Mesenchymal stem cell (in vitro differentiated cells and primary cell): Measurements from ENCODE around the gene TNS2.
A peak's percentile ranks its signal among the peaks of the same experiment; 100 is the strongest.
"Not testable (repeated sequence)": the region's sequence is repeated elsewhere in the genome, so short reads cannot be mapped to it uniquely, and the experiment has no call there.

Experiments used
- DNase-seq: peaks from one replicate; pipeline ENCODE4 v3.0.0-alpha.2; 2013
- H2AFZ ChIP-seq: one replicate; pipeline ENCODE4 v1.6.1; 2013; ENCODE audit warnings: low read depth, mild to moderate bottlenecking, control low read depth, inconsistent platforms, low read length, moderate library complexity
- H2AK5ac ChIP-seq: 2 replicates; pipeline ENCODE4 v1.6.1; 2013; ENCODE audit warnings: low read length, moderate library complexity, mild to moderate bottlenecking, inconsistent platforms; ENCODE audit not compliant: severe bottlenecking
- H2BK120ac ChIP-seq: one replicate; pipeline ENCODE4 v1.6.1; 2013; ENCODE audit warnings: low read depth, mild to moderate bottlenecking, inconsistent platforms, low read length, moderate library complexity
- H2BK12ac ChIP-seq, 2 experiments: one replicate each; pipeline ENCODE4 v1.6.1; 2013; ENCODE audit warnings: inconsistent platforms in 2 of 2, low read length in 2 of 2, mild to moderate bottlenecking in 2 of 2, moderate library complexity in 2 of 2, control low read depth in 1 of 2
- H2BK15ac ChIP-seq: one replicate; pipeline ENCODE4 v1.6.1; 2013; ENCODE audit warnings: mild to moderate bottlenecking, low read depth, inconsistent platforms; ENCODE audit not compliant: poor library complexity, severe bottlenecking
- H2BK5ac ChIP-seq: 2 replicates; pipeline ENCODE4 v1.6.1; 2013; ENCODE audit warnings: low read depth, mild to moderate bottlenecking, low read length, control low read depth, inconsistent platforms; ENCODE audit not compliant: poor library complexity, severe bottlenecking
- H3K14ac ChIP-seq, 2 experiments: one replicate each; pipeline ENCODE4 v1.6.1; 2013; ENCODE audit warnings: inconsistent platforms in 2 of 2, low read length in 2 of 2, control low read depth in 1 of 2, mild to moderate bottlenecking in 1 of 2, moderate library complexity in 1 of 2
- H3K18ac ChIP-seq, 2 experiments: one replicate each; pipeline ENCODE4 v1.6.1; 2013; ENCODE audit warnings: inconsistent platforms in 2 of 2, low read length in 2 of 2, control low read depth in 1 of 2, low read depth in 1 of 2, mild to moderate bottlenecking in 1 of 2
- H3K23ac ChIP-seq, 2 experiments: one replicate each; pipeline ENCODE4 v1.6.1; 2013; ENCODE audit warnings: inconsistent platforms in 2 of 2, low read length in 2 of 2, mild to moderate bottlenecking in 2 of 2, moderate library complexity in 2 of 2, control low read depth in 1 of 2
- H3K27ac ChIP-seq: 2 replicates; pipeline ENCODE4 v1.5.1; 2013; ENCODE audit warnings: mild to moderate bottlenecking, moderate library complexity, low read length, control low read depth, inconsistent platforms; ENCODE audit not compliant: poor library complexity, severe bottlenecking
- H3K27me3 ChIP-seq, 2 experiments: 2 replicates each; pipeline versions ENCODE4 v1.6.1 to v1.7.0; 2013; ENCODE audit warnings: low read length in 2 of 2, mild to moderate bottlenecking in 2 of 2, moderate library complexity in 2 of 2, control low read depth in 1 of 2, inconsistent platforms in 1 of 2; ENCODE audit not compliant: control insufficient read depth in 1 of 2, insufficient read depth in 1 of 2
- H3K36me3 ChIP-seq, 2 experiments: 2 replicates each; pipeline versions ENCODE4 v1.6.1 to v1.7.0; 2013; ENCODE audit warnings: low read length in 2 of 2, control low read depth in 1 of 2, inconsistent platforms in 1 of 2, low read depth in 1 of 2, mild to moderate bottlenecking in 1 of 2; ENCODE audit not compliant: insufficient read depth in 2 of 2, control insufficient read depth in 1 of 2
- H3K4ac ChIP-seq, 2 experiments: one replicate each; pipeline ENCODE4 v1.6.1; 2013; ENCODE audit warnings: inconsistent platforms in 2 of 2, low read length in 2 of 2, mild to moderate bottlenecking in 2 of 2, moderate library complexity in 2 of 2, control low read depth in 1 of 2, low read depth in 1 of 2
- H3K4me1 ChIP-seq: 2 replicates; pipeline ENCODE4 v1.6.1; 2013; ENCODE audit warnings: low read depth, low read length, control low read depth; ENCODE audit not compliant: control insufficient read depth, insufficient read depth
- H3K4me2 ChIP-seq: 2 replicates; pipeline ENCODE4 v1.6.1; 2013; ENCODE audit warnings: low read length, mild to moderate bottlenecking, inconsistent platforms; ENCODE audit not compliant: poor library complexity, severe bottlenecking
- H3K4me3 ChIP-seq, 2 experiments: 2 replicates each; pipeline versions ENCODE4 v1.5.1 to v1.7.0; 2013; ENCODE audit warnings: low read length in 2 of 2, mild to moderate bottlenecking in 2 of 2, control low read depth in 1 of 2, low read depth in 1 of 2; ENCODE audit not compliant: insufficient read depth in 1 of 2
- H3K79me1 ChIP-seq: replicated peaks from 2 replicates; pipeline ENCODE4 v1.6.1; 2013; ENCODE audit warnings: mild to moderate bottlenecking, control low read depth, low read length, inconsistent platforms; ENCODE audit not compliant: poor library complexity, severe bottlenecking
- H3K9ac ChIP-seq: 2 replicates; pipeline ENCODE4 v1.7.0; 2013; ENCODE audit warnings: mild to moderate bottlenecking, low read length, moderate library complexity
- H3K9me3 ChIP-seq: 2 replicates; pipeline ENCODE4 v1.7.0; 2013; ENCODE audit warnings: mild to moderate bottlenecking, low read length; ENCODE audit not compliant: control insufficient read depth
- H4K8ac ChIP-seq: one replicate; pipeline ENCODE4 v1.6.1; 2013; ENCODE audit warnings: inconsistent platforms, mild to moderate bottlenecking, low read length, moderate library complexity
- H4K91ac ChIP-seq: one replicate; pipeline ENCODE4 v1.6.1; 2013; ENCODE audit warnings: mild to moderate bottlenecking, low read length, inconsistent platforms
- WGBS: methylation state at CpG from one replicate; pipeline ENCODE4 v1.1.7; 2013; ENCODE audit warnings: mixed read lengths; 5-methylcytosine and 5-hydroxymethylcytosine counted together

TNS2 gene

DNA sequence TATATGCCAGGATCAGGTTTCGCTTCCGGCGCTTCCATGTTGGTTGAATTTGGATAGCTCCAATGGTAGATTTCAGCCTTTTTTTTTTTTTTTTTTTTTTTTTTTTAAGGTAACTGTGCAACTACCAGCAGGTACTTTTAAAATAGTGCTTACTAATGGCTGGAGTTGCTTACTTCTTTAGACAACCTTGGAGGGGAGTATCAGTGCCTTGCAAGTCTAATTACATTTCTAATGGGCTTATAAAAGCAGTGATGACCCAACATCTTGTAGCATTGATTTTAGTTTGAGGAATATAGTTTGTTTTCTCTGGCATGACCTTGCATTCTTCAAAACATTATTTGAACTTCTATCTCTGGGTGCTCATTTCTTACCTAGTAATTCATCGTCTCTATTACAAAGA lies 42.5 kb upstream of the TNS2 start:
- Histone ChIP-seq H3K9me3 (no peaks in the 10 kb centered on the region), H2BK120ac (no peak overlapping the region)

GRCh38 chr12:53008760-53009159 lies 41.1 kb upstream of the TNS2 start:
- Histone ChIP-seq H3K4me3 (peak overlapping the region in 1 of 2 experiments; percentile 100), H3K9ac (peak overlapping the region; percentile 100), H3K36me3 (peaks cover 8 to 42% of the 10 kb centered on the region in 2 experiments)
- not testable (repeated sequence) for H3K27me3 ChIP-seq, H3K4ac ChIP-seq, H2BK15ac ChIP-seq, H3K18ac ChIP-seq, H3K4me2 ChIP-seq, H4K8ac ChIP-seq, H2BK120ac ChIP-seq, H3K4me1 ChIP-seq, H3K23ac ChIP-seq, H2BK5ac ChIP-seq, DNase-seq, H3K27ac ChIP-seq, H2AK5ac ChIP-seq, H3K9me3 ChIP-seq, H2BK12ac ChIP-seq, H4K91ac ChIP-seq, H3K79me1 ChIP-seq, H2AFZ ChIP-seq, H3K14ac ChIP-seq
- 91% methylated on average over 14 of the region's 15 CpGs for WGBS

More for the DNA sequence above, 42.5 kb upstream of the TNS2 start:
- Histone ChIP-seq H3K4ac (no peak overlapping the region), H3K4me2 (peak overlapping the region; percentile 94), H4K8ac (no peak overlapping the region), H3K14ac (no peak overlapping the region), H3K18ac (no peak overlapping the region), H3K79me1 (peaks cover 3% of the 10 kb centered on the region), H3K4me3 (peak overlapping the region; percentile 99 to 100), H3K4me1 (peaks cover 8% of the 10 kb centered on the region), H3K36me3 (peaks cover 6 to 37% of the 10 kb centered on the region in 2 experiments), H3K23ac (no peak overlapping the region), H3K9ac (peak overlapping the region; percentile 100), H2AFZ (no peak overlapping the region), H2BK5ac (no peak overlapping the region), H3K27me3 (no peaks in the 10 kb centered on the region), H2BK15ac (no peak overlapping the region), H2BK12ac (no peak overlapping the region), H4K91ac (no peak overlapping the region), H2AK5ac (no peak overlapping the region), H3K27ac (peak overlapping the region; percentile 95)
- WGBS: 50% methylated on average over 1 of the region's 4 CpGs
- DNase-seq: no peak

DNA sequence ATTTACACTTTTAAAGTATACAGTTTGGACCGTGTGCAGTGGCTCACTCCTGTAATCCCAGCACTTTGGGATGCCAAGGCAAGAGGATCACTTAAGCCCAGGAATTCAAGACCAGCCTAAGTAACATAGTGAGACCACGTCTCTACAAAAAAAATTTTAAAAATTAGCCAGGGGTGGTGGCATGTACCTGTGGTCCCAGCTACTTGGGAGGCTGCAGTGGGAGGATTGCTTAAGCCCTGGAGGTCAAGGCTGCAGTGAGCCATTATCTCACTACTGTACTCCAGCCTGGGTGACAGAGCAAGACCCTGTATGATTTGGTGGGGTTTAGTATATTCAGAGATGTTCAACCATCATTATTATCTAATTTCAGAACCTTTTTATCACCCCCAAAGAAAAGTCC lies 38.9 kb upstream of the TNS2 start:
- no peak overlapping the region for H2BK120ac ChIP-seq
- H2AFZ ChIP-seq: no peak overlapping the region
- no peak overlapping the region for H2BK15ac ChIP-seq
- H3K79me1 ChIP-seq: no peaks in the 10 kb centered on the region
- H2BK5ac ChIP-seq: no peak overlapping the region
- H3K4me1 ChIP-seq: peaks cover 4% of the 10 kb centered on the region
- H4K8ac ChIP-seq: no peak overlapping the region
- peaks cover 11 to 50% of the 10 kb centered on the region in 2 experiments for H3K36me3 ChIP-seq
- no peak overlapping the region for H3K27ac ChIP-seq
- no peak overlapping the region for H2BK12ac ChIP-seq
- 100% methylated on average over 1 of the region's 2 CpGs for WGBS
- H4K91ac ChIP-seq: no peak overlapping the region
- H3K14ac ChIP-seq: no peak overlapping the region
- H3K18ac ChIP-seq: no peak overlapping the region
- DNase-seq: no peak
- H3K23ac ChIP-seq: no peak overlapping the region
- H3K4me2 ChIP-seq: no peak overlapping the region
- no peaks in the 10 kb centered on the region for H3K9me3 ChIP-seq
- H2AK5ac ChIP-seq: no peak overlapping the region
- H3K4me3 ChIP-seq: no peak overlapping the region
- no peaks in the 10 kb centered on the region for H3K27me3 ChIP-seq
- no peak overlapping the region for H3K9ac ChIP-seq
- no peak overlapping the region for H3K4ac ChIP-seq

DNA sequence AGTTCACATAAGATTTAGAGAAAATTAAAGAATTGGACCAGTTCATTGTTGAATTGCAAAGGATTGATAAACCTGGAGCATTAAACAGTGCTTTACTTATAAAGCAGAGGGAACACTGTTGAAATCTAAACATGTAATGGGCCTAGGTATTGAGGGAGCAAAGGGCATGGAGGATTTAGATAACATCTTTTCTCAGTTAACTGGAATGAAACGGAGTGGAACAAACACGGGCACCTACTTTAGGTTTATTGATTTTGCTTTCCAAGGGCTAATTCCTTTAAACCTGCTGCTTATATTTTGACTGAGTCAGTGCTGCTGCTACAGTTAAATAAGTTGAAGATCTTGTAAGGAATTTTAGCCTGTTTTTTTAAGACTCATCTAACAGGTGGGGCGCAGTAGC lies 38.0 kb upstream of the TNS2 start:
- H4K91ac ChIP-seq: no peak overlapping the region
- H3K18ac ChIP-seq: no peak overlapping the region
- H3K4ac ChIP-seq: no peak overlapping the region
- H2AK5ac ChIP-seq: no peak overlapping the region
- peaks cover 4% of the 10 kb centered on the region for H3K4me1 ChIP-seq
- no peaks in the 10 kb centered on the region for H3K9me3 ChIP-seq
- H2AFZ ChIP-seq: no peak overlapping the region
- WGBS: 100% methylated on average over 3 of the region's 3 CpGs
- no peak overlapping the region for H3K14ac ChIP-seq
- H3K23ac ChIP-seq: no peak overlapping the region
- no peak overlapping the region for H3K4me2 ChIP-seq
- no peak for DNase-seq
- no peaks in the 10 kb centered on the region for H3K27me3 ChIP-seq
- H2BK120ac ChIP-seq: no peak overlapping the region
- H3K4me3 ChIP-seq: no peak overlapping the region
- peaks cover 13 to 59% of the 10 kb centered on the region in 2 experiments for H3K36me3 ChIP-seq
- H3K79me1 ChIP-seq: no peaks in the 10 kb centered on the region
- no peak overlapping the region for H2BK15ac ChIP-seq
- no peak overlapping the region for H4K8ac ChIP-seq
- no peak overlapping the region for H2BK5ac ChIP-seq
- H3K9ac ChIP-seq: no peak overlapping the region
- H3K27ac ChIP-seq: peak overlapping the region; percentile 3
- no peak overlapping the region for H2BK12ac ChIP-seq
